GM10266 (cell line): ENCODE measurements around the gene NR2E3.

Source experiments
- DNase-seq: peaks from one replicate; pipeline ENCODE4 v3.0.0; 2012; ENCODE audit errors: extremely low spot score
- TF ChIP-seq, protein P1 (sequence below): IDR thresholded peaks from 2 replicates; pipeline ENCODE4 v1.5.1; 2012; ENCODE audit warnings: mild to moderate bottlenecking, low read depth; ENCODE audit not compliant: control insufficient read depth, insufficient read depth; ENCODE audit errors: missing control alignments

NR2E3 gene

GRCh38 chr15:71810256-71811035, at the start of gene NR2E3:
TSS of gene NR2E3 (plus strand) at chr15:71810554. CDS start at chr15:71810744, 190 bp downstream.
- TF ChIP-seq, protein P1, sequence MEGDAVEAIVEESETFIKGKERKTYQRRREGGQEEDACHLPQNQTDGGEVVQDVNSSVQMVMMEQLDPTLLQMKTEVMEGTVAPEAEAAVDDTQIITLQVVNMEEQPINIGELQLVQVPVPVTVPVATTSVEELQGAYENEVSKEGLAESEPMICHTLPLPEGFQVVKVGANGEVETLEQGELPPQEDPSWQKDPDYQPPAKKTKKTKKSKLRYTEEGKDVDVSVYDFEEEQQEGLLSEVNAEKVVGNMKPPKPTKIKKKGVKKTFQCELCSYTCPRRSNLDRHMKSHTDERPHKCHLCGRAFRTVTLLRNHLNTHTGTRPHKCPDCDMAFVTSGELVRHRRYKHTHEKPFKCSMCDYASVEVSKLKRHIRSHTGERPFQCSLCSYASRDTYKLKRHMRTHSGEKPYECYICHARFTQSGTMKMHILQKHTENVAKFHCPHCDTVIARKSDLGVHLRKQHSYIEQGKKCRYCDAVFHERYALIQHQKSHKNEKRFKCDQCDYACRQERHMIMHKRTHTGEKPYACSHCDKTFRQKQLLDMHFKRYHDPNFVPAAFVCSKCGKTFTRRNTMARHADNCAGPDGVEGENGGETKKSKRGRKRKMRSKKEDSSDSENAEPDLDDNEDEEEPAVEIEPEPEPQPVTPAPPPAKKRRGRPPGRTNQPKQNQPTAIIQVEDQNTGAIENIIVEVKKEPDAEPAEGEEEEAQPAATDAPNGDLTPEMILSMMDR = no peak
- DNase-seq = no peak

GRCh38 chr15:71760852-71761251, 49.5 kb upstream of the NR2E3 start:
- DNase-seq = no peak
- TF ChIP-seq, protein P1 = no peak

GRCh38 chr15:71761649-71762048, 48.7 kb upstream of the NR2E3 start:
- TF ChIP-seq, protein P1 = no peak
- DNase-seq = no peak

DNA sequence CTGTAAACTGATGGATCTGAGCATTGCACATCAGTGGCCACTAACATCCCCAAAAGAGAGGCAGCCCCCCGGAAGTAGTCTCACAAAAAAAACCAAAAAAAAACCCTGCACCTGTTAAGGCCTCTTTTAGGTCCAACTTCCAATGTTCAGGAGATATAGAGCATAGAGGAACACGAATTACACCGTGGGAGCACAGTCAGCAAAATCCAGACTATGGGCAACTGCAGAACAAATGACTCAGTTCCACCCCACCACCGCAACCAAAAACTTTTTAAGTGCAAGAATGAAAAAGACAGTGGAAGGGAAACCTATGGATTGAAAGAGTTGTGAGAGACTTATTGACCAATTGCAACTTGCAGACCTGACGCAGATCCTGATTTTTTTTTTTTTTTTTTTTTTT, 42.2 kb upstream of the NR2E3 start:
- TF ChIP-seq, protein P1 = no peak
- DNase-seq = no peak

GRCh38 chr15:71773206-71773859, 37.0 kb upstream of the NR2E3 start:
- no peak for DNase-seq
- TF ChIP-seq, protein P1 = no peak

DNA sequence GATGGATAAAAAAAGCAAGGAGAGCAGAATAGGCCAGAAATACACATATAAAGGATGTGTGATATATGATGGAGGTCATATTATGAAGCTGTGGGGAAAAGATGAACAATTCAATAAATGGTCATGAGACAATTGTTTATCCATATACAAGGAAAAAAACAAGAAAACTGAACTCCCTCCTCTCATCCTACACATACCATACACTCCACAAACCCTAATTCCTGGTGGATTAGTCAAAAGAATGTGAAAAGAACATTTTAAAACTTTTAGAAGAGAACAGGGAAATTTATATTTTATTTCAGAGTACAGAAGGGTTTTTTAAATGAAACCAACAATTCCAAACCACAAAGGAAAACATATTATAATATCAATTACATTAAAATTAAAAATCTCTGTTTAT, 34.5 kb upstream of the NR2E3 start:
- DNase-seq = no peak
- TF ChIP-seq, protein P1 = no peak

DNA sequence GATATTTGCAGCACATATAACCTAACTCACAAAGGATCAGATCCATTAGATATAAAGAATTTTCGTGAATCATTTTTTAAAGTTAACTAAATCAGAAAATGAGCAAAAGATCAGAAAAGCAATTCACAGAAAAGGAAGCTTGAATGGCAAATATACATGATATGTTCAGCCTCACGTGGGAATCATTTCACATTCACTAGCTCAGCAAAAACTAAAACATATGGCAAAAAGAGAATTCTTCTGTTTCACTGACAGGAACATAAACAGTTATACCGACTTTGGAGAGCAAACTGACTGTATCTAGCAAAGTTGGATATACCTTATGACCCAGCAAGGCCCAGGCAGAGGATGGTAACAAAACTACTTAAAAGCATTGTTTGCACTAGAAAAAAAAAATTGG, 34.0 kb upstream of the NR2E3 start:
- DNase-seq = no peak
- TF ChIP-seq, protein P1 = no peak
